Esophagus squamous epithelium (tissue), 5 donors: Measurements from ENCODE around the gene TBC1D2. TPM values are rescaled to one million over a fixed set of nuclear protein-coding genes. Genes with fewer than 3 reads are reported as not detected.

Experiments
- DNase-seq: peaks from one replicate; lab custom pipeline; 2025; lab: John Stamatoyannopoulos, UW
- H3K27ac ChIP-seq, 4 donors: fragments of 200-600 bp; sonication (generic); one replicate each; pipeline ENCODE4 v1.5.1; 2016 to 2019; ENCODE audit warnings: mild to moderate bottlenecking in 1 of 4
- H3K27me3 ChIP-seq, 4 donors: fragments of 200-600 bp; sonication (generic); 1 replicate in 3 of 4; 2 replicates in 1 of 4; pipeline versions ENCODE4 v1.5.1 to v1.6.0; 2017 to 2021; ENCODE audit warnings: antibody characterized with exemption in 1 of 4
- H3K36me3 ChIP-seq, 3 donors: fragments of 200-600 bp; sonication (generic); one replicate each; pipeline ENCODE4 v1.5.1; 2016 to 2019
- H3K4me1 ChIP-seq, 3 donors: fragments of 200-600 bp; sonication (generic); one replicate each; pipeline ENCODE4 v1.5.1; 2017 to 2019
- H3K4me3 ChIP-seq, 4 donors: fragments of 200-600 bp; sonication (generic); 1 replicate in 3 of 4; 2 replicates in 1 of 4; pipeline ENCODE4 v1.5.1; 2016 to 2019; ENCODE audit warnings: mild to moderate bottlenecking in 2 of 4, moderate library complexity in 1 of 4
- H3K9me3 ChIP-seq, 3 donors: fragments of 200-600 bp; sonication (generic); one replicate each; pipeline ENCODE4 v1.5.1; 2016 to 2019
- POLR2A ChIP-seq, 4 donors: fragments of 450-650 bp; IDR thresholded peaks; one replicate each; pipeline ENCODE4 v1.6.1; 2017; ENCODE audit warnings: antibody characterized with exemption in 4 of 4, mild to moderate bottlenecking in 4 of 4, moderate library complexity in 3 of 4
- WGBS, 2 donors: methylation state at CpG; one replicate each; pipeline ENCODE4 v1.1.5; 2018; 5-methylcytosine and 5-hydroxymethylcytosine counted together
- intact Hi-C: fragments of 100-400 bp; cut with DNase I; formaldehyde crosslinking; loops from one replicate; pipeline ENCODE4 v1.15.0; 2022
- total RNA-seq, 4 donors: library from RNA; depleted of rRNA; stranded (reverse); fragments of >200 nt; gene quantifications; one replicate each; pipeline ENCODE4 v1.1.0, GENCODE V29; 2016
- TF ChIP-seq, protein P1 (sequence below), 6 experiments: fragments of 450-650 bp in 4 of 6; fragments of 200-600 bp in 2 of 6; sonication (generic) in 2 of 6; IDR thresholded peaks; one replicate each; pipeline ENCODE4 v1.5.1; 2016 to 2019; ENCODE audit warnings: antibody characterized with exemption in 6 of 6, mild to moderate bottlenecking in 4 of 6, moderate library complexity in 4 of 6
- donor health status: DM: yes; HTN: yes; CAD: no.

TBC1D2 gene
- total RNA-seq, 4 donors from 2014 or later, result 39.3 to 52.9 (median 49.0) TPM

DNA sequence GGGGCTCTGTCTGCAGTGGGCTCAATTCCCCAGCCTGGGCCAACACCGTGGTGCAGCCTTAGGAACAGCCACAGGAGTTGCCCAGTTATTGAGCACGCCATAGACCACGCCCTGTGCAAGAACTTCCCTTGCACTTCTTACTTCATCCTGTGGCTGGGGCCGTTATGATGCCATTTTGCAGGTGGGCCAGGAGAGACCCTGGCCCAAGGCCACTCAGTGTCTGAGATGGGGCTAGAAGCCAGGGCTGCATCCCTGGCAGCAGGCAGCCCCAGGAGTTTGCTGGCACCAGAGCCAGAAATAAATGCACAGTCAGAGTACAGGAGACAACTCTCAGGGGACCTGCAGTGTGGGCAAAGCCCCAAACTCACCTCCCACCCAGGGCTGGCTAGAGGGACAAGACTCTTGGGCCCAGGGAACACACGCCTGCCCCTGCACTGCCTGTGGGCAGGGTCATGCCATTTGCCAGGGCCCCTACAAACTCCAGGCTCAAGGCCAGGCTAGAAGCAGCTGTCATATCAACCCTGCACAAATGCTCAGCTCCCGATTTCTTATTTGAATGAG lies 69.8 kb downstream of the TBC1D2 start:
- DNase-seq, result no peak
- intact Hi-C loops, result no loop called here
- peaks cover 0 to 35% (median 9%) of the 10 kb centered on the region in 3 donors for H3K4me1 ChIP-seq
- H3K27me3 ChIP-seq, result no peaks in the 10 kb centered on the region
- H3K4me3 ChIP-seq, result no peak overlapping the region
- no peak overlapping the region for H3K27ac ChIP-seq
- H3K9me3 ChIP-seq, result no peaks in the 10 kb centered on the region
- 68% methylated on average over 3 of the region's 6 CpGs; no CpG with 5 or more reads in 1 of the 2 donors for WGBS, 2 donors
- H3K36me3 ChIP-seq, result peaks cover 0 to 10% (median 0%) of the 10 kb centered on the region in 3 donors
- TF ChIP-seq, protein P1, sequence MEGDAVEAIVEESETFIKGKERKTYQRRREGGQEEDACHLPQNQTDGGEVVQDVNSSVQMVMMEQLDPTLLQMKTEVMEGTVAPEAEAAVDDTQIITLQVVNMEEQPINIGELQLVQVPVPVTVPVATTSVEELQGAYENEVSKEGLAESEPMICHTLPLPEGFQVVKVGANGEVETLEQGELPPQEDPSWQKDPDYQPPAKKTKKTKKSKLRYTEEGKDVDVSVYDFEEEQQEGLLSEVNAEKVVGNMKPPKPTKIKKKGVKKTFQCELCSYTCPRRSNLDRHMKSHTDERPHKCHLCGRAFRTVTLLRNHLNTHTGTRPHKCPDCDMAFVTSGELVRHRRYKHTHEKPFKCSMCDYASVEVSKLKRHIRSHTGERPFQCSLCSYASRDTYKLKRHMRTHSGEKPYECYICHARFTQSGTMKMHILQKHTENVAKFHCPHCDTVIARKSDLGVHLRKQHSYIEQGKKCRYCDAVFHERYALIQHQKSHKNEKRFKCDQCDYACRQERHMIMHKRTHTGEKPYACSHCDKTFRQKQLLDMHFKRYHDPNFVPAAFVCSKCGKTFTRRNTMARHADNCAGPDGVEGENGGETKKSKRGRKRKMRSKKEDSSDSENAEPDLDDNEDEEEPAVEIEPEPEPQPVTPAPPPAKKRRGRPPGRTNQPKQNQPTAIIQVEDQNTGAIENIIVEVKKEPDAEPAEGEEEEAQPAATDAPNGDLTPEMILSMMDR (IDR thresholded peaks at IDR 0.05), result no peak
- no peak for TF ChIP-seq POLR2A (IDR thresholded peaks at IDR 0.05)

DNA sequence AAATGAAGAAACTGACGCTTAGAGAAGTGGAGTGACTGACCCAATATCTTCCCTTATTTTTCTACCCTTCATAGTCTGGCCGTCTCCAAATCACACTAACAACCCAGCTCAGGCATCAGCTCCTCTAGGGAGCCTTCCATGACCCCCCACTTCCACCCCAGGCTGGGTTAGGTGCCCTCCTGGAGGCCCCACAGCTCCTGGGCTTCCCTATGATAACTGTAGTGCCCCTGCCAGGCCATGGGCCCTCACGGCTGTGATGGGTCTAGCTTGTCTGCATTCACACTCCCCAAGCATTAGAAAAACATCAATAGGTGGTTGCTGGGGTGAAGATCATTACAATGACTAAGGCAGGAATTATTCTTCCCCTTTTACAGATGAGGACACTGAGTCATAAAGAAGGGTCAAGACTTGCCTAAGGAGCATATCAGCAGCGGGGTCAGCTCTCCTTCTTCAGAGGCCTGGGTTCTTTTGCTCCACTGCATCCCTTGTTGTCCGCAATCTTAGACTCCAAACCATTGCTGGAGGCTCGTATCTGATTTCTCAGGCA lies 70.4 kb downstream of the TBC1D2 start:
- no peak for DNase-seq
- intact Hi-C loops, result no loop called here
- TF ChIP-seq, protein P1 (IDR thresholded peaks at IDR 0.05), result no peak
- no peak for TF ChIP-seq POLR2A (IDR thresholded peaks at IDR 0.05)
- H3K4me3 ChIP-seq, result no peak overlapping the region
- peaks cover 0 to 29% (median 8%) of the 10 kb centered on the region in 3 donors for H3K4me1 ChIP-seq
- WGBS, 2 donors, result 68 to 84% methylated on average over 4 of the region's 6 CpGs
- no peak overlapping the region for H3K27ac ChIP-seq
- no peaks in the 10 kb centered on the region for H3K27me3 ChIP-seq
- peaks cover 0 to 10% (median 0%) of the 10 kb centered on the region in 3 donors for H3K36me3 ChIP-seq
- no peaks in the 10 kb centered on the region for H3K9me3 ChIP-seq

DNA sequence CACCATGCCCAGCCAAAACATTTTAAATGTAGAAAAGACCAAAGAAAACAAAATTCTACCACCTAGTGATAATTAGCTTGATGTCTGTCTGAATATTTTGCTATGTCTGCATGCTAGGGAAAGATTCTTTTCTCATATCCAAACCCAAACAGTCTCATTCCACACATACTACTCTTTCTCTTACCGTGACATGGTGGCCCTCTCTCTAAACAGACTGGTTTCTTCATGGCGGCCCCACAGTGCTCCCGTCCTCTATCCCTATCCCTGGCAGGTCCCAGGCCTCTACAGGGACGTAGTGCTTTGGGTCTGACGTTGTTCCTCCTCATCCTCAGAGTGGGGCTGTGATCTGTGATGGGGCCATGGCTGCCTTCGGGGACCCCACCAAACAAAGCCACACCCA lies 71.1 kb downstream of the TBC1D2 start:
- DNase-seq, result no peak
- Histone ChIP-seq H3K27me3 (no peaks in the 10 kb centered on the region), H3K4me1 (peaks cover 0 to 29% (median 8%) of the 10 kb centered on the region in 3 donors), H3K9me3 (no peaks in the 10 kb centered on the region), H3K27ac (no peak overlapping the region), H3K36me3 (peaks cover 0 to 10% (median 0%) of the 10 kb centered on the region in 3 donors), H3K4me3 (no peak overlapping the region)
- 81 to 82% methylated on average over 5 to 6 of the region's 6 CpGs for WGBS, 2 donors
- TF ChIP-seq POLR2A (IDR thresholded peaks at IDR 0.05), result no peak
- TF ChIP-seq, protein P1 (IDR thresholded peaks at IDR 0.05), result no peak
- intact Hi-C loops, result no loop called here

DNA sequence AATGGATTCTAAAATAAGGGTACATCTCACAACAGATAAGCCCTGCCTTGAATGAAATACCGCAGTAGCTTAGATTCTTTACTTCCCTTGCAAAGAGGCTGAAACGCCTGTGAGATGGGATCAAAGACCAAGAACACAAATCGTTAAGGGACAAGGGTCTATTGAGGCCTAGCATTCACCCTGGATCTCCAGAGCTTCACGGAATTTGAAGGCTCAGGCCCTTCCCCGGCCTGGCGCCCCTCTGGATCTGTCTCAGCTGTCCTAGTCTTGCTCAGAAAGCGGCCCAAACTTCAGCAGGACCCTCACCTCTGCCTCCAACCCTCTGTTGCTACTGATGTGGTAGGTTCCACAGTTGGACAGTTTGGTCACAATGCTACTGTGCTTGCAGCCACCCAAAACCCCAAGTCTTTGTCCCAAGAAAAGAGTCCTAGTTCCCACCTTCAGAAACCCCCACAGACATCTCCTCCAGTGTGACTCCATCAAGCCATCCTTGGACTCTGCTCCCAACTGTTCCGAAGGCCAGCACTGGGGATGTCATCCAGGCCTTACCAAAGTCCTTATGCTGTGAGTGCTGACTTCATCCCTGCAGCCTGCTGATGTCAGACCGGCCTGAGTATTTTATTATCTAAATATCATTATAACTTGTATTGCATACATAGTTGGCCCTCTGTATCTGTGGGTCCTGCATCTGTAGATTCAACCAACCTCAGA lies 72.4 kb downstream of the TBC1D2 start:
- intact Hi-C loops, result no loop called here
- Histone ChIP-seq H3K4me3 (no peak overlapping the region), H3K4me1 (peaks cover 0 to 17% (median 7%) of the 10 kb centered on the region in 3 donors), H3K27ac (no peak overlapping the region), H3K9me3 (no peaks in the 10 kb centered on the region), H3K36me3 (peaks cover 0 to 10% (median 0%) of the 10 kb centered on the region in 3 donors), H3K27me3 (no peaks in the 10 kb centered on the region)
- TF ChIP-seq, protein P1 (IDR thresholded peaks at IDR 0.05), result no peak
- TF ChIP-seq POLR2A (IDR thresholded peaks at IDR 0.05), result no peak
- DNase-seq, result no peak
- 90 to 95% methylated on average over 8 of the region's 9 CpGs for WGBS, 2 donors
